Measurements from ENCODE around the gene ZNF32.

The ZNF32 gene

GRCh38 chr10:43678654-43679053 is 30.0 kb upstream of the ZNF32 start:
- Histone ChIP-seq H3K36me3 (ENCODE audit: control insufficient read depth, low read depth, low read length) (no peaks in the 10 kb centered on the region), H3K4me3 (ENCODE audit: low read length) (no peak overlapping the region), H3K4me1 (ENCODE audit: control insufficient read depth, low read depth, low read length) (no peaks in the 10 kb centered on the region), H3K27ac (ENCODE audit: low read length) (no peak overlapping the region), H3K9me3 (ENCODE audit: control insufficient read depth, low read depth, low read length) (no peaks in the 10 kb centered on the region), H3K9ac (ENCODE audit: low read length) (no peak overlapping the region), H3K27me3 (ENCODE audit: control insufficient read depth, insufficient read depth, low read length) (no peaks in the 10 kb centered on the region)

GRCh38 chr10:43676901-43677300 is 28.2 kb upstream of the ZNF32 start:
- no peaks in the 10 kb centered on the region for H3K9me3 ChIP-seq (ENCODE audit: control insufficient read depth, low read depth, low read length)
- H3K27me3 ChIP-seq (ENCODE audit: control insufficient read depth, insufficient read depth, low read length) = no peaks in the 10 kb centered on the region
- no peaks in the 10 kb centered on the region for H3K4me1 ChIP-seq (ENCODE audit: control insufficient read depth, low read depth, low read length)
- no peak overlapping the region for H3K4me3 ChIP-seq (ENCODE audit: low read length)
- no peak overlapping the region for H3K27ac ChIP-seq (ENCODE audit: low read length)
- no peaks in the 10 kb centered on the region for H3K36me3 ChIP-seq (ENCODE audit: control insufficient read depth, low read depth, low read length)
- no peak overlapping the region for H3K9ac ChIP-seq (ENCODE audit: low read length)

GRCh38 chr10:43676331-43676730 is 27.6 kb upstream of the ZNF32 start:
- Histone ChIP-seq H3K27me3 (ENCODE audit: control insufficient read depth, insufficient read depth, low read length) (no peaks in the 10 kb centered on the region), H3K36me3 (ENCODE audit: control insufficient read depth, low read depth, low read length) (no peaks in the 10 kb centered on the region), H3K9me3 (ENCODE audit: control insufficient read depth, low read depth, low read length) (no peaks in the 10 kb centered on the region), H3K9ac (ENCODE audit: low read length) (no peak overlapping the region), H3K4me1 (ENCODE audit: control insufficient read depth, low read depth, low read length) (no peaks in the 10 kb centered on the region), H3K27ac (ENCODE audit: low read length) (no peak overlapping the region), H3K4me3 (ENCODE audit: low read length) (no peak overlapping the region)

GRCh38 chr10:43674553-43675210 is 26.0 kb upstream of the ZNF32 start:
- Histone ChIP-seq H3K9me3 (ENCODE audit: control insufficient read depth, low read depth, low read length) (no peaks in the 10 kb centered on the region), H3K36me3 (ENCODE audit: control insufficient read depth, low read depth, low read length) (no peaks in the 10 kb centered on the region), H3K4me1 (ENCODE audit: control insufficient read depth, low read depth, low read length) (no peaks in the 10 kb centered on the region), H3K9ac (ENCODE audit: low read length) (no peak overlapping the region), H3K27me3 (ENCODE audit: control insufficient read depth, insufficient read depth, low read length) (no peaks in the 10 kb centered on the region), H3K27ac (ENCODE audit: low read length) (no peak overlapping the region), H3K4me3 (ENCODE audit: low read length) (no peak overlapping the region)

GRCh38 chr10:43673471-43673870 is 24.8 kb upstream of the ZNF32 start:
- H3K27ac ChIP-seq (ENCODE audit: low read length) = no peak overlapping the region
- no peaks in the 10 kb centered on the region for H3K36me3 ChIP-seq (ENCODE audit: control insufficient read depth, low read depth, low read length)
- no peaks in the 10 kb centered on the region for H3K9me3 ChIP-seq (ENCODE audit: control insufficient read depth, low read depth, low read length)
- H3K4me1 ChIP-seq (ENCODE audit: control insufficient read depth, low read depth, low read length) = no peaks in the 10 kb centered on the region
- H3K9ac ChIP-seq (ENCODE audit: low read length) = no peak overlapping the region
- H3K4me3 ChIP-seq (ENCODE audit: low read length) = no peak overlapping the region
- H3K27me3 ChIP-seq (ENCODE audit: control insufficient read depth, insufficient read depth, low read length) = no peaks in the 10 kb centered on the region

GRCh38 chr10:43671659-43672531 is 23.2 kb upstream of the ZNF32 start:
- Histone ChIP-seq H3K9me3 (ENCODE audit: control insufficient read depth, low read depth, low read length) (no peaks in the 10 kb centered on the region), H3K4me3 (ENCODE audit: low read length) (no peak overlapping the region), H3K9ac (ENCODE audit: low read length) (no peak overlapping the region), H3K27me3 (ENCODE audit: control insufficient read depth, insufficient read depth, low read length) (no peaks in the 10 kb centered on the region), H3K4me1 (ENCODE audit: control insufficient read depth, low read depth, low read length) (no peaks in the 10 kb centered on the region), H3K27ac (ENCODE audit: low read length) (no peak overlapping the region), H3K36me3 (ENCODE audit: control insufficient read depth, low read depth, low read length) (no peaks in the 10 kb centered on the region)

- Histone ChIP-seq H3K4me1 (ENCODE audit: control insufficient read depth, low read depth, low read length) (no peaks in the 10 kb centered on the region), H3K36me3 (ENCODE audit: control insufficient read depth, low read depth, low read length) (no peaks in the 10 kb centered on the region), H3K27ac (ENCODE audit: low read length) (no peak overlapping the region), H3K4me3 (ENCODE audit: low read length) (no peak overlapping the region), H3K9me3 (ENCODE audit: control insufficient read depth, low read depth, low read length) (no peaks in the 10 kb centered on the region), H3K27me3 (ENCODE audit: control insufficient read depth, insufficient read depth, low read length) (no peaks in the 10 kb centered on the region), H3K9ac (ENCODE audit: low read length) (no peak overlapping the region)
These were observed 20.7 kb upstream of the ZNF32 start for GRCh38 chr10:43669386-43669785.

- Histone ChIP-seq H3K27me3 (ENCODE audit: control insufficient read depth, insufficient read depth, low read length) (no peaks in the 10 kb centered on the region), H3K9me3 (ENCODE audit: control insufficient read depth, low read depth, low read length) (no peaks in the 10 kb centered on the region), H3K4me3 (ENCODE audit: low read length) (no peak overlapping the region), H3K9ac (ENCODE audit: low read length) (no peak overlapping the region), H3K36me3 (ENCODE audit: control insufficient read depth, low read depth, low read length) (no peaks in the 10 kb centered on the region), H3K27ac (ENCODE audit: low read length) (no peak overlapping the region), H3K4me1 (ENCODE audit: control insufficient read depth, low read depth, low read length) (no peaks in the 10 kb centered on the region)
These were observed 19.2 kb upstream of the ZNF32 start for GRCh38 chr10:43667761-43668386.

- H3K27ac ChIP-seq (ENCODE audit: low read length) = no peak overlapping the region
- H3K36me3 ChIP-seq (ENCODE audit: control insufficient read depth, low read depth, low read length) = no peaks in the 10 kb centered on the region
- no peak overlapping the region for H3K9ac ChIP-seq (ENCODE audit: low read length)
- no peak overlapping the region for H3K4me3 ChIP-seq (ENCODE audit: low read length)
- H3K9me3 ChIP-seq (ENCODE audit: control insufficient read depth, low read depth, low read length) = no peaks in the 10 kb centered on the region
- H3K4me1 ChIP-seq (ENCODE audit: control insufficient read depth, low read depth, low read length) = no peaks in the 10 kb centered on the region
- H3K27me3 ChIP-seq (ENCODE audit: control insufficient read depth, insufficient read depth, low read length) = no peaks in the 10 kb centered on the region
These were observed 18.6 kb upstream of the ZNF32 start for GRCh38 chr10:43667317-43667731.

- Histone ChIP-seq H3K27me3 (ENCODE audit: control insufficient read depth, insufficient read depth, low read length) (no peaks in the 10 kb centered on the region), H3K9ac (ENCODE audit: low read length) (no peak overlapping the region), H3K4me3 (ENCODE audit: low read length) (no peak overlapping the region), H3K9me3 (ENCODE audit: control insufficient read depth, low read depth, low read length) (no peaks in the 10 kb centered on the region), H3K4me1 (ENCODE audit: control insufficient read depth, low read depth, low read length) (no peaks in the 10 kb centered on the region), H3K27ac (ENCODE audit: low read length) (no peak overlapping the region), H3K36me3 (ENCODE audit: control insufficient read depth, low read depth, low read length) (no peaks in the 10 kb centered on the region)
These were observed 17.9 kb upstream of the ZNF32 start for GRCh38 chr10:43666552-43666951.

- Histone ChIP-seq H3K4me3 (ENCODE audit: low read length) (no peak overlapping the region), H3K36me3 (ENCODE audit: control insufficient read depth, low read depth, low read length) (no peaks in the 10 kb centered on the region), H3K27me3 (ENCODE audit: control insufficient read depth, insufficient read depth, low read length) (no peaks in the 10 kb centered on the region), H3K4me1 (ENCODE audit: control insufficient read depth, low read depth, low read length) (no peaks in the 10 kb centered on the region), H3K9ac (ENCODE audit: low read length) (no peak overlapping the region), H3K27ac (ENCODE audit: low read length) (no peak overlapping the region), H3K9me3 (ENCODE audit: control insufficient read depth, low read depth, low read length) (no peaks in the 10 kb centered on the region)
These were observed 16.4 kb upstream of the ZNF32 start for GRCh38 chr10:43665054-43665453.
